Ascending aorta (tissue), 2 donors: ENCODE measurements around the gene MDGA2. TPM values are rescaled to one million over a fixed set of nuclear protein-coding genes. Genes with fewer than 3 reads are reported as not detected.

Experiments used
- DNase-seq, 2 donors: peaks; one replicate each; pipeline ENCODE4 v3.0.0-alpha.2; 2019; ENCODE audit warnings: low spot score in 2 of 2
- H3K27ac ChIP-seq, 2 donors: fragments of 200-600 bp; sonication (generic); one replicate each; pipeline ENCODE4 v1.5.1; 2016 to 2017; ENCODE audit warnings: mild to moderate bottlenecking in 1 of 2
- H3K27me3 ChIP-seq: fragments of 200-600 bp; sonication (generic); one replicate; pipeline ENCODE4 v1.5.1; 2017
- H3K36me3 ChIP-seq, 2 donors: fragments of 200-600 bp; sonication (generic); one replicate each; pipeline ENCODE4 v1.5.1; 2016
- H3K4me1 ChIP-seq, 2 donors: fragments of 200-600 bp; sonication (generic); one replicate each; pipeline ENCODE4 v1.5.1; 2016 to 2017; ENCODE audit warnings: mild to moderate bottlenecking in 1 of 2
- H3K4me3 ChIP-seq, 2 donors: fragments of 200-600 bp; sonication (generic); one replicate each; pipeline ENCODE4 v1.5.1; 2016 to 2017; ENCODE audit warnings: mild to moderate bottlenecking in 1 of 2
- H3K9me3 ChIP-seq, 2 donors: fragments of 200-600 bp; sonication (generic); one replicate each; pipeline ENCODE4 v1.5.1; 2016
- intact Hi-C: fragments of 100-400 bp; cut with DNase I; formaldehyde crosslinking; loops from one replicate; pipeline ENCODE4 v1.15.1; 2023
- total RNA-seq: library from RNA; depleted of rRNA; stranded (reverse); fragments of >200 nt; gene quantifications from one replicate; pipeline ENCODE4 v1.1.0, GENCODE V29; 2016
- TF ChIP-seq, protein P1 (sequence below), 3 experiments: fragments of 200-600 bp in 2 of 3; fragments of 450-650 bp in 1 of 3; sonication (generic) in 2 of 3; IDR thresholded peaks; one replicate each; pipeline ENCODE4 v1.5.1; 2016 to 2019; ENCODE audit warnings: antibody characterized with exemption in 3 of 3, mild to moderate bottlenecking in 1 of 3, moderate library complexity in 1 of 3

Gene MDGA2
- total RNA-seq, 1 donor from 2014 or later = not detected

DNA sequence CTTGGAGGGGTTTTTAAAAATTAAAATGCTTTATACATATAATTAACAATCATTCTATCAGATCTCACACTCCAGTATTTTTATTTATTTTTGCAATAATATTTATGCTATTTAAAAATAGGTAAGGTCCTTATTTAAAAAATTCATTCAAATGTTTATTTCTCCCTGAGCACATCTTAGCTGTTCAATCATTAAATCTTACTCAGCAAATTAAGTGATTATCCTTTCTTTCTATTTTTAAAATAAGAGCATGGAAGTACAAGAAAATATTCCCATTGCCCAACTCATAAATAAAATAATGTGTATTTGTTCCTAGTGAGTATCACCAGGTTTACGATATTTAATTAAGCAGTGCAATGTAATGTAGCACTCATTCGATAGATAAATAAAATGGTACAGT is 666.7 kb downstream of the MDGA2 start:
- DNase-seq = no peak
- H3K9me3 ChIP-seq = no peaks in the 10 kb centered on the region
- H3K27ac ChIP-seq = no peak overlapping the region
- intact Hi-C loops = no loop called here
- no peaks in the 10 kb centered on the region for H3K4me1 ChIP-seq
- TF ChIP-seq, protein P1, sequence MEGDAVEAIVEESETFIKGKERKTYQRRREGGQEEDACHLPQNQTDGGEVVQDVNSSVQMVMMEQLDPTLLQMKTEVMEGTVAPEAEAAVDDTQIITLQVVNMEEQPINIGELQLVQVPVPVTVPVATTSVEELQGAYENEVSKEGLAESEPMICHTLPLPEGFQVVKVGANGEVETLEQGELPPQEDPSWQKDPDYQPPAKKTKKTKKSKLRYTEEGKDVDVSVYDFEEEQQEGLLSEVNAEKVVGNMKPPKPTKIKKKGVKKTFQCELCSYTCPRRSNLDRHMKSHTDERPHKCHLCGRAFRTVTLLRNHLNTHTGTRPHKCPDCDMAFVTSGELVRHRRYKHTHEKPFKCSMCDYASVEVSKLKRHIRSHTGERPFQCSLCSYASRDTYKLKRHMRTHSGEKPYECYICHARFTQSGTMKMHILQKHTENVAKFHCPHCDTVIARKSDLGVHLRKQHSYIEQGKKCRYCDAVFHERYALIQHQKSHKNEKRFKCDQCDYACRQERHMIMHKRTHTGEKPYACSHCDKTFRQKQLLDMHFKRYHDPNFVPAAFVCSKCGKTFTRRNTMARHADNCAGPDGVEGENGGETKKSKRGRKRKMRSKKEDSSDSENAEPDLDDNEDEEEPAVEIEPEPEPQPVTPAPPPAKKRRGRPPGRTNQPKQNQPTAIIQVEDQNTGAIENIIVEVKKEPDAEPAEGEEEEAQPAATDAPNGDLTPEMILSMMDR (IDR thresholded peaks at IDR 0.05) = no peak
- no peaks in the 10 kb centered on the region for H3K27me3 ChIP-seq
- no peaks in the 10 kb centered on the region for H3K36me3 ChIP-seq
- no peak overlapping the region for H3K4me3 ChIP-seq

DNA sequence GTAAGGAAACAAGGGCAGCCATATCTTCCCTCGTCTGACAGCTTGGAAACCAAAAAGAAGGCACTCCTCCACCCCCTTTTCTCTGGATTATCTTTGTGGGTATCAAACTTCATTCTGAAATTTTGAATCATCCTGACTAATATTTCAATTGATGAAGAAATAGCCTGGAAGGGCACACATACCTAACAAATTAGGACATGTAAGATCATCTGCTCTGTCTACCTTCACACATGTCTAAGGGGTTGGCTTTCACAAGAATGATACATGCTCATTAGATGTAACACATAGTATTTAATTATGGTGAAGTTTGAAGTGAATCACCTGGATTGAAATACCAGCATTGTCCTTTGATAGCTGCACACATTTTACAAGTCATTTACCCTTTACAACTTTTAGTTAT is 675.7 kb downstream of the MDGA2 start:
- H3K27ac ChIP-seq = no peak overlapping the region
- TF ChIP-seq, protein P1 (IDR thresholded peaks at IDR 0.05) = no peak
- H3K4me3 ChIP-seq = no peak overlapping the region
- no peaks in the 10 kb centered on the region for H3K9me3 ChIP-seq
- H3K27me3 ChIP-seq = no peaks in the 10 kb centered on the region
- H3K4me1 ChIP-seq = no peaks in the 10 kb centered on the region
- intact Hi-C loops = no loop called here
- no peaks in the 10 kb centered on the region for H3K36me3 ChIP-seq
- no peak for DNase-seq

DNA sequence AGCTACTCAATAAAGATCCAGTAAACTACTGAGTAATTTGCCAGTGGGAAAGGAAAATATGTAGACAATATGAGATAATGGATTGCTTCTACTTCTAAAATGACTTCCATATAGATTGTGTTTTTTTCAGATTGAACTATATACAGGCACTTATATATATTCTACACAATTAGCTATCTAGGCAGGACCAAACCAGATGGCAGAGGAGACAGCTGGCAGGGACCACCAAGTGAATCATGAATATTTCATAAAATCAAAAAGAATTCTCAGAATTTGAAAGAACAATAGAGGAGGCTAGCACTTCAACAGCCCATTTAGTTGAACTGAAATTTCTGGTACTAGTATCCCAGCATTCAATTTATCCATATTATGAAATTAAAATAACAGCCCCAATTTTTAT is 685.8 kb downstream of the MDGA2 start:
- DNase-seq = no peak
- no peaks in the 10 kb centered on the region for H3K9me3 ChIP-seq
- H3K4me3 ChIP-seq = no peak overlapping the region
- TF ChIP-seq, protein P1 (IDR thresholded peaks at IDR 0.05) = no peak
- no peaks in the 10 kb centered on the region for H3K36me3 ChIP-seq
- no peaks in the 10 kb centered on the region for H3K4me1 ChIP-seq
- intact Hi-C loops = no loop called here
- H3K27me3 ChIP-seq = no peaks in the 10 kb centered on the region
- H3K27ac ChIP-seq = no peak overlapping the region

DNA sequence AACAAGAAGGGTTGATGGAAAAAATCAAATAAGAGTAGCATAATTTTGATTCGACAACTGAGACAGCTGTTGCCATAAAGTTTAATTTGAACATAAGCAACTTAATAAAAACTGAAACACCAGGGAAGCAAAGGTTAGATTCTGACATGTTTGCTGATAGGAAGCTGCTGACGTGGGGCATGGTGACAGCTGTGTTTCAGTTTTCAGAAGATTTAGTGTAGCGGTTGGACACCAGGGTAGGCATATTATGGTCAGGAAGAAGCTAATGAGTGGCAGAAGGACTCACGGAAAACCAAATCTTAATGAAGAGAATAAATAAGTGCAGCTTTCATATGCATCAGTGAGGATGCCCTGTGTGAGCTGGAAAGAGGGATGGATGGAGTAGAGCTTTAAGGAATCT is 687.1 kb downstream of the MDGA2 start:
- TF ChIP-seq, protein P1 (IDR thresholded peaks at IDR 0.05) = no peak
- H3K4me1 ChIP-seq = no peaks in the 10 kb centered on the region
- no peak for DNase-seq
- intact Hi-C loops = no loop called here
- no peaks in the 10 kb centered on the region for H3K27me3 ChIP-seq
- H3K9me3 ChIP-seq = no peaks in the 10 kb centered on the region
- no peak overlapping the region for H3K4me3 ChIP-seq
- H3K36me3 ChIP-seq = no peaks in the 10 kb centered on the region
- H3K27ac ChIP-seq = no peak overlapping the region

DNA sequence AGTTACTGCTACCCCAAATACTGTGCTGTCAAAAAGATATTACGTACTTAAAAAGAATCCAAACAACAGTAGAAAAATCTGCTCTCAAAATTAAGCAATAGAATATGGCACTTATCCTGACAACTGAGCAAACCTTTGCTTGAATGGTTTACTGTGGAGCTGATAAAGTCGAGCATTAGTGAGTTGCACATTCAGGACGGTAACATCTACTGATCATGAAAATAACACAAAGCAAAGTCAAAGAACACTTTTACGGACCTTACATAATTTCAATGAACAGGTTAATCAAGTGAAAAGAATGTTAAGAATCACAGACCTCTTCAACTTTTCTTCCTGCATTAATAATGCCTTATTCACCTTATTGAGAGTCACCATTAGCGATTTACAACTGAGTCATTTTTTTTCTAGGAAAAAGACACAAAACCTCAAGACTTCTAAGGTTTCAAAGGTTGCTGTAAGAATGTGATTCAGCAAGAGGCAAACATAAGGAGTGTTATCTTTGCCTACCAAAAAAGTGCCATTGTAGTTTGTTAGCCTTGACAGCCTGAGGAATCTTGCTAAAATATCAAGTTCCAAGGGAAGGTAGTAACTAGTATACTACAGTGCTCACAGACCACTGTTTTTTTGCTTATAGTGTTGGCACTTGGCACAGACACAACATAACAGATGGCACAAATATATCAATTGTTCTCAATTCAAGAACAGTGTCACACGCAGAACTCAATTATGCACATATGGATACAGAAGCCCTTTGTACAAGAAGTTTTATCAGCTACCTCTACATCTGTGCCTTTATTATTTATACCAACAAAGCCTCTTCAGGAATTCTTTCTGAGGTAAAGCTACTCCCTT is 689.6 kb downstream of the MDGA2 start:
- Histone ChIP-seq H3K4me1 (no peaks in the 10 kb centered on the region), H3K36me3 (no peaks in the 10 kb centered on the region), H3K4me3 (no peak overlapping the region), H3K27me3 (no peaks in the 10 kb centered on the region), H3K9me3 (no peaks in the 10 kb centered on the region), H3K27ac (no peak overlapping the region)
- intact Hi-C loops = no loop called here
- DNase-seq = no peak
- TF ChIP-seq, protein P1 (IDR thresholded peaks at IDR 0.05) = no peak
